Neural cell (in vitro differentiated cells): ENCODE data around the gene ZPLD1.

Source experiments
- CTCF ChIP-seq: fragments of 450-650 bp; IDR thresholded peaks from 2 replicates; pipeline ENCODE4 v1.5.1; 2014; ENCODE audit warnings: antibody characterized with exemption, mild to moderate bottlenecking, moderate library complexity; ENCODE audit not compliant: poor library complexity, severe bottlenecking
- EP300 ChIP-seq: fragments of 450-650 bp; conservative IDR thresholded peaks from 2 replicates; pipeline ENCODE4 v1.6.1; 2014; ENCODE audit warnings: antibody characterized with exemption, mild to moderate bottlenecking, moderate library complexity; ENCODE audit not compliant: poor library complexity, severe bottlenecking
- EZH2 ChIP-seq: fragments of 200-600, 300-800 bp; shearing (Covaris generic), sonication (generic); IDR thresholded peaks from 2 replicates; pipeline ENCODE4 v1.6.1; 2014; ENCODE audit warnings: antibody characterized with exemption, low read length, borderline replicate concordance, mild to moderate bottlenecking; ENCODE audit not compliant: insufficient read depth, poor library complexity, severe bottlenecking
- MXI1 ChIP-seq: fragments of 450-650 bp; conservative IDR thresholded peaks from 2 replicates; pipeline ENCODE4 v1.6.1; 2014; ENCODE audit warnings: antibody characterized with exemption, mild to moderate bottlenecking; ENCODE audit not compliant: poor library complexity, severe bottlenecking
- POLR2AphosphoS5 ChIP-seq: IDR thresholded peaks from 2 replicates; pipeline ENCODE4 v1.6.1; 2012
- RAD21 ChIP-seq: fragments of 450-650 bp; conservative IDR thresholded peaks from 2 replicates; pipeline ENCODE4 v1.6.1; 2014; ENCODE audit warnings: antibody characterized with exemption, mild to moderate bottlenecking, moderate library complexity
- REST ChIP-seq: IDR thresholded peaks from 2 replicates; pipeline ENCODE4 v1.6.1; 2012; ENCODE audit warnings: borderline replicate concordance
- SMC3 ChIP-seq: fragments of 450-650 bp; conservative IDR thresholded peaks from 2 replicates; pipeline ENCODE4 v1.6.1; 2014; ENCODE audit warnings: antibody characterized with exemption, mild to moderate bottlenecking, moderate library complexity; ENCODE audit not compliant: poor library complexity
- TAF1 ChIP-seq: IDR thresholded peaks from 2 replicates; pipeline ENCODE4 v1.6.1; 2012; ENCODE audit warnings: low read depth

DNA sequence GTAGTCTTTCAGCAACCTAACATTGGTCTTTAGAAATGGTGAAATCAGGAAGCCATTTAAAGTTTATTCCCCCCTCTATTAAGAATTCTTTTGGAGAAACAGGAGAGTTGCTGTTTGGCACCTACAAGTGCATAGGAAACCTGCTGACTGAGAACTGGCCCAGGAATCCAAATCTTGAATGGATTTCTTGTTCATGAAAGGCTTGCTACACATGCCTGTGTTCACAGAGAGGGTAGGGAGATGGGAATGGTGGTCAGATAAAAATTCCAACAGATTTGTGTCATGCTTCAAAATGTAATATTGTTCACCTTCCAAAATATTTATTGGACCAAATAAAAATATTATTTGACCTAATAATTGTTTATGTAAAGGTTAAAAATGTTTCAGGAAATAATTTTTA lies 24.2 kb upstream of the ZPLD1 start:
- TF ChIP-seq CTCF = no peak
- no peak for TF ChIP-seq EZH2
- TF ChIP-seq TAF1 = no peak
- no peak for TF ChIP-seq EP300
- TF ChIP-seq SMC3 = no peak
- no peak for TF ChIP-seq POLR2AphosphoS5
- TF ChIP-seq RAD21 = no peak
- TF ChIP-seq REST = no peak
- no peak for TF ChIP-seq MXI1
